Measurements from ENCODE around the gene ARID3A. TPM values are rescaled to one million over a fixed set of nuclear protein-coding genes. Genes with fewer than 3 reads are reported as not detected.
A peak's percentile ranks its signal among the peaks of the same experiment; 100 is the strongest.

ARID3A gene
- total RNA-seq, 1 donor from 2014 or later = 106 TPM

GRCh38 chr19:927351-927779 lies 1.5 kb downstream of the ARID3A start:
- no peak for TF ChIP-seq EZH2 (IDR thresholded peaks at IDR 0.05; ENCODE audit: insufficient read depth, low read length)
- no peak for TF ChIP-seq CTCF (IDR thresholded peaks at IDR 0.05; ENCODE audit: insufficient read depth, low read depth, low read length)
- peak overlapping the region; percentile 88 for H3K9ac ChIP-seq (ENCODE audit: low read length)
- H2AFZ ChIP-seq (ENCODE audit: low read depth, low read length) = no peak overlapping the region
- no peak for DNase-seq (ENCODE audit: low read depth)
- peaks cover 37% of the 10 kb centered on the region for H3K79me2 ChIP-seq (ENCODE audit: insufficient read depth, low read length)
- Mint-ChIP-seq H3K27me3 (ENCODE audit: low read depth, unreplicated experiment) (no peaks in the 10 kb centered on the region), H3K4me3 (ENCODE audit: unreplicated experiment) (peak overlapping the region; percentile 88), H3K9me3 (ENCODE audit: unreplicated experiment) (no peaks in the 10 kb centered on the region), H3K27ac (ENCODE audit: unreplicated experiment) (peak overlapping the region; percentile 34), H3K4me1 (ENCODE audit: low read depth, unreplicated experiment) (peaks cover 1% of the 10 kb centered on the region), H3K36me3 (ENCODE audit: low read depth, unreplicated experiment) (peaks cover 6% of the 10 kb centered on the region)
- no peaks in the 10 kb centered on the region for H3K36me3 ChIP-seq (ENCODE audit: insufficient read depth, low read length)
- H3K4me1 ChIP-seq (ENCODE audit: insufficient read depth, low read length) = peaks cover 15% of the 10 kb centered on the region
- H4K20me1 ChIP-seq (ENCODE audit: insufficient read depth, low read length) = peaks cover 15% of the 10 kb centered on the region
- no peaks in the 10 kb centered on the region for H3K27me3 ChIP-seq (ENCODE audit: insufficient read depth, low read length)
- no peak for FAIRE-seq
- H3K4me3 ChIP-seq (ENCODE audit: insufficient read depth, low read depth, low read length) = peak overlapping the region; percentile 39
- H3K27ac ChIP-seq (ENCODE audit: low read depth, low read length) = no peak overlapping the region
- peak overlapping the region; percentile 93 for H3K4me2 ChIP-seq (ENCODE audit: low read length)
- no peaks in the 10 kb centered on the region for H3K9me3 ChIP-seq (ENCODE audit: insufficient read depth, low read depth, low read length)

- Mint-ChIP-seq H3K27me3 (ENCODE audit: low read depth, unreplicated experiment) (no peaks in the 10 kb centered on the region), H3K4me1 (ENCODE audit: low read depth, unreplicated experiment) (peaks cover 4% of the 10 kb centered on the region), H3K4me3 (ENCODE audit: unreplicated experiment) (peak overlapping the region; percentile 79), H3K9me3 (ENCODE audit: unreplicated experiment) (no peaks in the 10 kb centered on the region), H3K36me3 (ENCODE audit: low read depth, unreplicated experiment) (peaks cover 6% of the 10 kb centered on the region), H3K27ac (ENCODE audit: unreplicated experiment) (peak overlapping the region; percentile 62)
- TF ChIP-seq CTCF (IDR thresholded peaks at IDR 0.05; ENCODE audit: insufficient read depth, low read depth, low read length) = no peak
- FAIRE-seq (no peak), DNase-seq (ENCODE audit: low read depth) (no peak)
- peaks cover 20% of the 10 kb centered on the region for H3K4me1 ChIP-seq (ENCODE audit: insufficient read depth, low read length)
- H3K79me2 ChIP-seq (ENCODE audit: insufficient read depth, low read length) = peaks cover 37% of the 10 kb centered on the region
- H4K20me1 ChIP-seq (ENCODE audit: insufficient read depth, low read length) = peaks cover 15% of the 10 kb centered on the region
- peak overlapping the region; percentile 93 for H3K4me2 ChIP-seq (ENCODE audit: low read length)
- no peaks in the 10 kb centered on the region for H3K36me3 ChIP-seq (ENCODE audit: insufficient read depth, low read length)
- H3K27me3 ChIP-seq (ENCODE audit: insufficient read depth, low read length) = no peaks in the 10 kb centered on the region
- H3K4me3 ChIP-seq (ENCODE audit: insufficient read depth, low read depth, low read length) = peak overlapping the region; percentile 39
- no peak overlapping the region for H2AFZ ChIP-seq (ENCODE audit: low read depth, low read length)
- H3K9me3 ChIP-seq (ENCODE audit: insufficient read depth, low read depth, low read length) = no peaks in the 10 kb centered on the region
- H3K9ac ChIP-seq (ENCODE audit: low read length) = no peak overlapping the region
- no peak overlapping the region for H3K27ac ChIP-seq (ENCODE audit: low read depth, low read length)
These were observed 2.1 kb downstream of the ARID3A start for GRCh38 chr19:927780-928401.

GRCh38 chr19:928471-929202 lies 2.8 kb downstream of the ARID3A start:
- Mint-ChIP-seq H3K27me3 (ENCODE audit: low read depth, unreplicated experiment) (no peaks in the 10 kb centered on the region), H3K36me3 (ENCODE audit: low read depth, unreplicated experiment) (peaks cover 6% of the 10 kb centered on the region), H3K27ac (ENCODE audit: unreplicated experiment) (no peak overlapping the region), H3K9me3 (ENCODE audit: unreplicated experiment) (no peaks in the 10 kb centered on the region), H3K4me3 (ENCODE audit: unreplicated experiment) (peak overlapping the region; percentile 79), H3K4me1 (ENCODE audit: low read depth, unreplicated experiment) (peaks cover 5% of the 10 kb centered on the region)
- Histone ChIP-seq H3K4me3 (ENCODE audit: insufficient read depth, low read depth, low read length) (no peak overlapping the region), H3K4me1 (ENCODE audit: insufficient read depth, low read length) (peaks cover 27% of the 10 kb centered on the region), H3K4me2 (ENCODE audit: low read length) (no peak overlapping the region), H3K27me3 (ENCODE audit: insufficient read depth, low read length) (no peaks in the 10 kb centered on the region), H2AFZ (ENCODE audit: low read depth, low read length) (no peak overlapping the region), H3K9me3 (ENCODE audit: insufficient read depth, low read depth, low read length) (no peaks in the 10 kb centered on the region), H3K36me3 (ENCODE audit: insufficient read depth, low read length) (no peaks in the 10 kb centered on the region), H3K9ac (ENCODE audit: low read length) (no peak overlapping the region), H3K79me2 (ENCODE audit: insufficient read depth, low read length) (peaks cover 37% of the 10 kb centered on the region), H4K20me1 (ENCODE audit: insufficient read depth, low read length) (peaks cover 15% of the 10 kb centered on the region), H3K27ac (ENCODE audit: low read depth, low read length) (no peak overlapping the region)
- DNase-seq (ENCODE audit: low read depth) (no peak), FAIRE-seq (no peak)
- TF ChIP-seq CTCF (IDR thresholded peaks at IDR 0.05; ENCODE audit: insufficient read depth, low read depth, low read length) = no peak

Measured in astrocyte (in vitro differentiated cells and primary cell).